NCI-H446 treated with DMSO at 0.1 percent for 48 hours (cell line): ENCODE results near the gene KDM1B.
"Not testable (repeated sequence)": the region's sequence is repeated elsewhere in the genome, so short reads cannot be mapped to it uniquely, and the experiment has no call there.

Source experiments
- DNase-seq: peaks from one replicate; lab custom pipeline; 2025; lab: John Stamatoyannopoulos, UW

KDM1B gene

DNA sequence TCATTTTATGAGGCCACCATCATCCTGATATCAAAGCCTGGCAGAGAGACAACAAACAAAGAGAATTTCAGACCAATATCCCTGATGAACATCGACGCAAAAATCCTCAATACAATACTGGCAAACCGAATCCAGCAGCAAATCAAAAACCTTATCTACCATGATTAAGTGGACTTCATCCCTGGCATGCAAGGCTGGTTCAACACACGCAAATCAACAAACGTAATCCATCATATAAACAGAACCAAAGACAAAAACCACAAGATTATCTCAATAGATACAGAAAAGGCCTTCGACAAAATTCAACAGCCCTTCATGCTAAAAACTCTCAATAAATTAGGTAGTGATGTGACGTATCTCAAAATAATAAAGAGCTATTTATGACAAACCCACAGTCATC lies 76.6 kb downstream of the KDM1B start:
- not testable (repeated sequence) for DNase-seq

DNA sequence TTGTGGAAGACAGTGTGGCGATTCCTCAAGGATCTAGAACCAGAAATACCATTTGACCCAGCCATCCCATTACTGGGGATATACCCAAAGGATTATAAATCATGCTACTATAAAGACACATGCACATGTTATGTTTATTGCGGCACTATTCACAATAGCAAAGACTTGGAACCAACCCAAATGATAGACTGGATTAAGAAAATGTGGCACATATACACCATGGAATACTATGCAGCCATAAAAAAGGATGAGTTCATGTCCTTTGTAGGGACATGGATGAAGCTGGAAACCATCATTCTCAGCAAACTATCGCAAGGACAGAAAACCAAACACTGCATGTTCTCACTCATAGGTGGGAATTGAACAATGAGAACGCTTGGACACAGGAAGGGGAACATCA lies 78.5 kb downstream of the KDM1B start:
- not testable (repeated sequence) for DNase-seq

GRCh38 chr6:18234564-18234963 lies 79.3 kb downstream of the KDM1B start:
- no peak for DNase-seq

DNA sequence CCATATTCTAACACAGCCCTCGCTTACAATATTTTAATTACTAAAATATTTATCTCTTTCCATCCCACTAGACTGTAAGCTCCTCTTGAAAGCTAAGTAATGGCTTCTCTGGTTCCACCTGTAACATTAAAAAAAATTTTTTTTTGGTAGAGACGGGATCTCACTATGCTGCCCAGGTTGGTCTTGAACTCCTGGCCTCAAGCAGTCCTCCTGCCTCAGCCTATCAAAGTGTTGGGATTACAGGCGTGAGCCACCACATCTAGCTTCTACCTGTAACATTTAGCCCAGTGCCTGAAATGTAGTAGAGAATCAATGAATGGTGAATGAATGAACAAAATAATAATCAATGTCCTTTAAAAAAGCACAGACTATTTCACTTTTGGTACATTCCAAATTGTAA lies 80.3 kb downstream of the KDM1B start:
- no peak for DNase-seq

DNA sequence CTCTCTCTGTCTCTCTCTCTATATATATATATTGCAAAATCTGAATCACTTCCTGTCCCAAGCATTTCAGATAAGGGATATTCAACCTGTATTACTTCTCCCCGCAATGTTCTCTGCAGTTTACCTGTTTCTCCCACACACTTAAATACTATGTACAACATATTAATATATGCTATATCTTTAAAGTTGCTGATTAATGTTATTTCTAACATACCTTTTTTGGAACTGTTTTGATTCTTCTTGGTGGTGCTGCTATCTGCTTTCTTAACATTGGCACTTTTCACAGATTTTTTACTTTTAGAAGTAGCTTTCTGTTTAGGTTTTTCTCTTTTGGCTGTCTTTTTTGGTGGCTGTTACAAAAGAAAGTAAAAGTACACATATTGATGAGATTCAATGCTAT lies 81.9 kb downstream of the KDM1B start:
- no peak for DNase-seq

- no peak for DNase-seq
Observed at GRCh38 chr6:18240230-18240629, 85.0 kb downstream of the KDM1B start.

- DNase-seq = no peak
Observed at GRCh38 chr6:18241208-18242038, 86.2 kb downstream of the KDM1B start.

- no peak for DNase-seq
Observed at GRCh38 chr6:18242062-18242851, 87.0 kb downstream of the KDM1B start.

DNA sequence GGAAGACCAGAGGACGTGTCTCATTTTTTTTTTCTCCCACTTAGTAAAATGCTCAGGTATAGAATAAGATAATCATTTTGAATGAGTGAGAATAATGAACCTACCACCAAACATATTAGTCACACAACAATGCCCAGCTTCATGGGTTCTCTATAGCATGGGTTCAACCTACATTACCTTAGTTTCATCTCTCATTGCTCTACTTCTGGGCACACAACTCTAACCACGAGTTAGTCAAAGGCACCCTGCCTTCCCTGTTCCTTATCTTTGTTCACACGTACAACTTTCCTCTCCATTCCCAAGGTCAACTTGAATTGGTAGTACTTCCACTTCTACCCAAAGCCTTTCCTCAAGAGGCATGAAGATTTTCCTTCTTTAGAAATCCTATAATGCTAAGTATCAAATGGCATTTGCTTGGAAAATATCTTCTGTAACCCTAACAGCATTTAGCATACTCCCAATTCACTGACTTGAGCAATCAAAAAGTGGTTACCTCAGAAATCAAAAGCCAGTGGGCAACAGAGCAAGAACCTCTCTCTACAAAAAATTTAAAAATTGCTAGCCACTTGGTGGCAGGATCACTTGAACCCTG lies 88.2 kb downstream of the KDM1B start:
- no peak for DNase-seq

DNA sequence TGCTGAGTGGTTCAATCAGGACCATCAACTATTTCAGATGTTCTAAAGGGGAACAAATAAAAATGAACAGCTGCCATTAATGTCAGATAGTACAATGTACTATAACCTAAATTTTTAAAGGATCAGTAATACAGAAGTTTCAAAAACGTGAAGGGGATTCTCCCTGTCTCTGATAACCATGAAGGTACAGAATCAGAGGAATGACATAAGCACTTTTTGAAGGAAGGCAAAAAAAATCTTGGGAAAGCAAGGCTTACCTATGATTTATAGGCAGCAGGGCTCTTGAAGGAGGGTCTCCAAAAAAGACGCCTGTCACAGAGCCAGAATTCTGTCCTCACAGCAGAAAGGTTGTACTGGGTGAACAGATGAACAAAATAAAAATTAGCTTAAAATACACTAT lies 89.0 kb downstream of the KDM1B start:
- no peak for DNase-seq

GRCh38 chr6:18245079-18245478 lies 89.9 kb downstream of the KDM1B start:
- DNase-seq = no peak

DNA sequence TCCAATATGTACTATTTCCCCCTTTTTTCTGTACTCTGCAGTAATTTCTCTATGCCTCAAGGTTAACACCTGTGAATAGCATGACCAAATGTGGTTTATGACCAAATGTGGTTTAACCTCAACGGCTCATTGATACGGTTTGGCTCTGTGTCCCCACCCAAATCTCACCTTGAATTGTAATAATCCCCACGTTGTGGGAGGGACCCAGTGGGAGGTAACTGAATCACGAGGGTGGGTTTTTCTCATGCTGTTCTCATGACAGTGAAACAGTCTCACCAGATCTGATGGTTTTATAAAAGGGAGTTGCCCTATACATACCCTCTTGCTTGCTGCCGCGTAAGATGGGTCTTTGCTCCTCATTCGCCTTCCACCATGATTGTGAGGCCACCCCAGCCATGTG lies 90.4 kb downstream of the KDM1B start:
- no peak for DNase-seq

DNA sequence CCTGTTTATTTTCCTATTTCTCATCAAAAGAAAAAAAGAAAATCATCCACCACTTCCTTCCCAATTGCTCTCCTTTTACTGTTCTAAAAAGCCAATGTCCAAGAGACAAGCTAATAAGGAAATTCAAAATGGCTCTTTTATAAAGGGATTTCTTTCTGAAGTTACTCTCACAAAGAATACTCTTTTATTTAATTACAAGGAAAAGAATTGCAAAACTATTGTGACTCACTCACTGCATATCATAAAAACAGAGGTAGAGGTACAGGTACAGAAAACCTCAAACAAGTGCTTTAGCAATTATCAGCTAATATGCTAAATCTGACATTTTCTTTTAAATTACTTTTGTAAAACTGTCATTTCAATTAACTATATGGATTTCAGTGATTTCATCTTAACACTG lies 91.0 kb downstream of the KDM1B start:
- DNase-seq = no peak

DNA sequence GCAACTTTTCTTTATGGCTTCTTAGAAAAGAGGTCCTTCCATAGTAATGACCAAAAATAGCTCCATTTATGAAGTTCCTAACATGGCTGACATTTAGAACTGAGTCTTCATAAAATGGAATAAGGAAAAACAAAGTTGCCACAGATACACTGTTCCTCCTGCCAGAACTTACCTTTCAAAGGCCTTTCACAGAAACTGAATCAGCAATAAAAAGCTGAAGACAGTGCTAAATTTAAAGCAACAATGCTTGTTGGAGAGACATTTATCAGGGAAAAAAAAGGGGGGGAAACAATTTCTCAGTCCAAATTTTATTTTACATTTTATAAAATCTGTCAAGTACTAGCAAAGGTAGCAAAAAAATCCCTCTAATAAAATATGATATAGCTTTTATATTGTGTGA lies 91.8 kb downstream of the KDM1B start:
- no peak for DNase-seq

DNA sequence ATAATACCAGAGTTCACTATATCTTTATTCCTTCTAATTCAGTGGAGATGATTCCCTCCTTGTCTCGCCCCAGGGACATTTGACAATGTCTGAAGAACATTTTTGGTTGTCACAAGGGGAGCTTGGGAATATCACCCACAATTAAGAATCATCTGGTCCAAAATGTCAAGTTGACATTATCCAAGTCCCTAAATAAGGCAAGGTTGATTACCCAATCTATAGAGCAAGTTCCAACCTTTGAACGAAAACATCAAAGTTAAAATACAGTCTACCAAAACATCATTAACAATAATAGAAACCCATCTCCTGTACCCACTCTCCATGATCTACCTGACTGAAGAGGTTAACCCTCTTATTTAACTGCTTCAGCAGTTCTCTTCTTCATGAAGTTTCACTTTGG lies 93.5 kb downstream of the KDM1B start:
- DNase-seq = no peak

GRCh38 chr6:18249271-18249670 lies 94.0 kb downstream of the KDM1B start:
- DNase-seq = no peak

GRCh38 chr6:18253635-18254034 lies 98.4 kb downstream of the KDM1B start:
- no peak for DNase-seq

- DNase-seq = no peak
Observed at GRCh38 chr6:18254793-18255192, 99.6 kb downstream of the KDM1B start.

DNA sequence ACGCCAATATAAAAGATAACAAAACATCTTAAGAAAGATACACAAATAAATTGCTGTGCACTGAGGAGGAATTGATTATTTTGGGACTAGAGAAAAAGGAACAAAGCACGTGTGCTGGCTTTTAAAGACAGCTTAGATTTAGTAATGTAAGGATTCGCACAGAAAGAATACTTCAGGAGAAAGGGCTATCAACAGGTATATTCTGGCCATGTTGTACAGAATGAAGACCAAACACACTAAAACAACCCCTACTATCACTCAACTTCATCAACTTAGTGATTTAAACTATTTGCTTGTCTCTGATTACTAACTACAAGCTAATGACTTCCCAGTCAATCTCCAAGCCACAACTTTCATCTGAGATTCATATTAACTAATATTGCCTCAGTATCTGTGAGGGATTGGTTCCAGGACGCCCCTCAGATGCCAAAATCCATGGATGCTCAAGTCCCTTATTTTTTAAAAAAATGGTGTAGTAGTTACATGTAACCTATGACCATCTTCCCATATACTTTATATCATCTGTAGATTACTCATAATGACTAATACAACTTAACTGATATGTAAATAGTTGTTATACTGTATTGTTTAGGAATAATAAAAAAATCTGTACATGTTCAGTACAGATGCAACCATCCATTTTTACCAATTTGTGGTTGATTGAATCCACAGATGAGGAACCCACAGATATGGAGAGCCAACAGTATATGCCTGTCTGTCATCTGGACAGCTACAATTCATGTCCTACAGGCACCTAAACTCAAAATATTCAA lies 104.6 kb downstream of the KDM1B start:
- no peak for DNase-seq

DNA sequence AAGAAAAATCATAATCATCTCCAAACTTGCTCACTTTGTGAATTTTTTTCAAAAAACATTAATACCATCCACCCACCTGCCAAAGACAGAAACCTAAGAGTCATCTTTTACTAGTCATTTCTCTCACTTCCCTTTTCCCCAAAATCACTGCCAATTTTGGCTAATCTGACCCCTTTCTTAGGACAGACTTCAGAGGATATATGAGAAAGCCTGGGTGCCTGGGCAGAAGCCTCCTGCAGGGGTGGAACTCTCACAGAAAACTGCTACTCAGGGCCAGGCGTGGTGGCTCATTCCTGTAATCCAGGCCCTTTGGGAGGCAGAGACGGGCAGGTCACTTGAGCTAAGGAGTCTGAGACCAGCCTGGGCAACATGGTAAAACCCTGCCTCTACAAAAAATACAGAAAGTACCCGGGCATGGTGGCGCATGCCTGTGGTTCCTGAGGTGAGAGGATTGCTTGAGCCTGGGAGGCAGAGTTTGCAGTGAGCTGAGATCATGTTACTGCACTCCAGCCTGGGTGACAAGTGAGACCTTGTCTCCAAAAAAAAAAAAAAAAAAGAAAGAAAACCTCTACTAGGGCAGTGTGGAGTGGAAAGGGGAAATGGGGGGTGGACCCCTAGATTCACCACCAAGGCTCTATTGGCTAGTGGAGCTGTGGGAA lies 105.4 kb downstream of the KDM1B start:
- DNase-seq = no peak

GRCh38 chr6:18261877-18262276 lies 106.7 kb downstream of the KDM1B start:
- no peak for DNase-seq
